IMR-90 (cell line): ENCODE results near the gene ENTPD1.

Source experiments
- CEBPB ChIP-seq: IDR thresholded peaks from 2 replicates; pipeline ENCODE4 v1.6.1; 2012; ENCODE audit warnings: low read depth, low read length, improper control_type of control experiment
- CTCF ChIP-seq: conservative IDR thresholded peaks from 2 replicates; pipeline ENCODE4 v1.5.1; 2012; ENCODE audit warnings: mild to moderate bottlenecking, low read depth, low read length, improper control_type of control experiment
- FOS ChIP-seq: fragments of 150-350 bp; IDR thresholded peaks from 2 replicates; pipeline ENCODE4 v1.6.1; 2016; ENCODE audit warnings: low read depth, low read length
- MAFK ChIP-seq: IDR thresholded peaks from 2 replicates; pipeline ENCODE4 v1.6.1; 2012; ENCODE audit warnings: low read depth, low read length, improper control_type of control experiment
- POLR2A ChIP-seq: IDR thresholded peaks from 2 replicates; pipeline ENCODE4 v1.6.1; 2012; ENCODE audit warnings: mild to moderate bottlenecking, low read depth, low read length
- RAD21 ChIP-seq: IDR thresholded peaks from 2 replicates; pipeline ENCODE4 v1.6.1; 2012; ENCODE audit warnings: low read length, improper control_type of control experiment
- RCOR1 ChIP-seq: IDR thresholded peaks from 2 replicates; pipeline ENCODE4 v1.6.1; 2012; ENCODE audit warnings: mild to moderate bottlenecking, low read length, improper control_type of control experiment; ENCODE audit not compliant: insufficient replicate concordance
- SMC3 ChIP-seq: fragments of 150-350 bp; IDR thresholded peaks from 2 replicates; pipeline ENCODE4 v1.6.1; 2016; ENCODE audit warnings: low read depth, mild to moderate bottlenecking, antibody characterized with exemption, low read length, moderate library complexity

DNA sequence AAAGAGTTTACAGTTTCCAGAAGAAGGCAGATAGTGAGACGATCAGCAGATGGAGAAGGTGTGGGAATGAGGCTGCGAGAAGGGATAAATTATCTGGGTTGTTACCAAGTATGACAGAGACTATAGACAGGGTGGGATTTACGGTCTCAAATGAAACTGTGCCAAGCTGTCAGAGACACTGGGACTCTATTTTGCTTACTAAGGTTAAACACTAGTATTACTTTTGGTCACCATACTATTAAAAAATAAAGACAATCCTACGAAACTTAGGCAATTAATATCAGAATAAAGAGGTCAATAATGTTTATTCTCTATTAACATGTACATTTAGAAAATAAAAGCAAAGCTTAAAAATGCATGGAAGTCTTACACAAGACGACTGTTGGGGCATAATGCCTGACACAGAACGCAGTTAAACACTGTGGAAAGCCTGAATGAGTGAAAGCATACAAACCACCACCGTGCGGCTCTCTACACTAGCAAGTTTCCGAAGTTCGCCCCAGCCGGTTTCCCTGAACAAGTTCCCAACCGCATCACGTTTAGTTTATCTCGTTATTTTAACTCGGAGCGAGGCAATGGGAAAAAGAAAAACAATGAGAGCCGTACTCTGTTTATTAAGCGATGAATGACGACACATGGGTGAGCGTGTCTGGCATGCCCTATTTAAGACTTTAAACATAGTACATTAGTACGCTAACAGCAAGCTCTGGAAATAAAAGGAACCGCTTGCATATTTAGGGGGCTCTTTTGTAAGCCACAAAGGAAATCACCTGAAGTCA lies 150.9 kb downstream of the ENTPD1 start:
- 0 out of 2 replicates have a peak, but pooled peaks have one; percentile 8 for TF ChIP-seq CTCF
- TF ChIP-seq CEBPB: no peak
- no peak for TF ChIP-seq FOS
- peak; percentile 27 for TF ChIP-seq RAD21
- peak; percentile 54; the same call in 1 of the 2 replicates for TF ChIP-seq MAFK
- no peak for TF ChIP-seq SMC3
- TF ChIP-seq RCOR1: no peak
- no peak for TF ChIP-seq POLR2A
